DOHH2 (cell line): ENCODE measurements around the gene NSMF.

Experiments
- EZH2phosphoT487 ChIP-seq: fragments of 200-600 bp; sonication (generic); IDR thresholded peaks from 2 replicates; pipeline ENCODE4 v1.6.1; 2017; ENCODE audit warnings: borderline replicate concordance, mild to moderate bottlenecking, antibody characterized with exemption, low read length, moderate library complexity, mixed read lengths
- TF ChIP-seq, protein P1 (sequence below): fragments of 200-600 bp; sonication (generic); IDR thresholded peaks from one replicate; pipeline ENCODE4 v1.5.1; 2014; ENCODE audit warnings: antibody characterized with exemption, mild to moderate bottlenecking, low read depth, low read length; ENCODE audit not compliant: poor library complexity, severe bottlenecking

DNA sequence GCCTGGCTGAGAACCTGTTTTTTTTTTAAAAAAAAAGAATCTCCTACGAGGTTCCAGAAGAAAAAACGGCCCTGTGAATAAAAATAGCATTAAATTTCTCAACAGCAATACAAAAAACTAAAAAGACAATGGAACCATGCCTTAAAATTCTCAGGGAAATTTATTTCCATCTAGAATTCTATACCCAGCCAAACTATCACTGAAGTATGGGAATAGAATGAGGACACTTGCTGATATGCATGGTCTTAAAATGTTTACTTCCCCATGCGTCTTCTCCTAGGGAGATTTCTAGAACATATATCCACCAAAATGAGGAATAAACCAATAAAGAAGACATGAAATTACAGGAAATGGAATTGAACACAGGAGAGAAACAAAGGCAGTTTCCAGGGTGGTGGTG is 16.5 kb upstream of the NSMF start:
- TF ChIP-seq, protein P1, sequence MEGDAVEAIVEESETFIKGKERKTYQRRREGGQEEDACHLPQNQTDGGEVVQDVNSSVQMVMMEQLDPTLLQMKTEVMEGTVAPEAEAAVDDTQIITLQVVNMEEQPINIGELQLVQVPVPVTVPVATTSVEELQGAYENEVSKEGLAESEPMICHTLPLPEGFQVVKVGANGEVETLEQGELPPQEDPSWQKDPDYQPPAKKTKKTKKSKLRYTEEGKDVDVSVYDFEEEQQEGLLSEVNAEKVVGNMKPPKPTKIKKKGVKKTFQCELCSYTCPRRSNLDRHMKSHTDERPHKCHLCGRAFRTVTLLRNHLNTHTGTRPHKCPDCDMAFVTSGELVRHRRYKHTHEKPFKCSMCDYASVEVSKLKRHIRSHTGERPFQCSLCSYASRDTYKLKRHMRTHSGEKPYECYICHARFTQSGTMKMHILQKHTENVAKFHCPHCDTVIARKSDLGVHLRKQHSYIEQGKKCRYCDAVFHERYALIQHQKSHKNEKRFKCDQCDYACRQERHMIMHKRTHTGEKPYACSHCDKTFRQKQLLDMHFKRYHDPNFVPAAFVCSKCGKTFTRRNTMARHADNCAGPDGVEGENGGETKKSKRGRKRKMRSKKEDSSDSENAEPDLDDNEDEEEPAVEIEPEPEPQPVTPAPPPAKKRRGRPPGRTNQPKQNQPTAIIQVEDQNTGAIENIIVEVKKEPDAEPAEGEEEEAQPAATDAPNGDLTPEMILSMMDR = no peak
- no peak for TF ChIP-seq EZH2phosphoT487
